ENCODE results near the gene CTH.
"Not testable (repeated sequence)": the region's sequence is repeated elsewhere in the genome, so short reads cannot be mapped to it uniquely, and the experiment has no call there.

CTH gene

DNA sequence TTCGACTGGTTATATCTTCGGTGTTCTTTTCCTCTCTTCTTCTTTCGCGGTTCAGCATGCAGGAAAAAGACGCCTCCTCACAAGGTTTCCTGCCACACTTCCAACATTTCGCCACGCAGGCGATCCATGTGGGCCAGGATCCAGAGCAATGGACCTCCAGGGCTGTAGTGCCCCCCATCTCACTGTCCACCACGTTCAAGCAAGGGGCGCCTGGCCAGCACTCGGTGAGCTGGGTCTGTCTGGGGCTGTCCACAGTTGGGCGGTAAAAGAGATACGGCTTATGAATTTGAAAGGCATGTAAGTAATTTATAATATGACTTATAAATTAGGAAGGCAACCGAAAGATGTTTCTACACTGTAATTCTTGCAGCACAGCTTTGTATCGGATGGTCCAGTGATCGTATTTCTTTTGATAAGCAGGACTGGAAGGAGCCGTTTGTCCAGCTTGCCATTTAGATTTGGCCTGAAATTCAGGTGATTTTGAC, 334 bp downstream of the CTH start:
- no peak for DNase-seq

DNA sequence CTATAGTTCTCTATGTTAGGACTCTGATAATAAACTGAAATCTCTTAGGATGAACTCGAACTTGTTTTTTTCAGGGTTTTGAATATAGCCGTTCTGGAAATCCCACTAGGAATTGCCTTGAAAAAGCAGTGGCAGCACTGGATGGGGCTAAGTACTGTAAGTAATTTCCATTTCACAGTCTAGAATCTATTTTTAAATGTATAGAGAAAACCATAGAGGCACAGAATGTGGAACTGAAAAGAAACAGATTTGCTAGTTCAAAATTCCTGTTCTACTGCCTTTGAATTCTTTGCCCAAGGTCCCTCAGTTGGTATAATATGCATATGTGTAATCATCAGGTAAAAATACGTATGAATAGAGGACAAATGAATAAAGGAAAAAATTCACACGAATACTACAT, 4.8 kb downstream of the CTH start:
- DNase-seq = no peak

DNA sequence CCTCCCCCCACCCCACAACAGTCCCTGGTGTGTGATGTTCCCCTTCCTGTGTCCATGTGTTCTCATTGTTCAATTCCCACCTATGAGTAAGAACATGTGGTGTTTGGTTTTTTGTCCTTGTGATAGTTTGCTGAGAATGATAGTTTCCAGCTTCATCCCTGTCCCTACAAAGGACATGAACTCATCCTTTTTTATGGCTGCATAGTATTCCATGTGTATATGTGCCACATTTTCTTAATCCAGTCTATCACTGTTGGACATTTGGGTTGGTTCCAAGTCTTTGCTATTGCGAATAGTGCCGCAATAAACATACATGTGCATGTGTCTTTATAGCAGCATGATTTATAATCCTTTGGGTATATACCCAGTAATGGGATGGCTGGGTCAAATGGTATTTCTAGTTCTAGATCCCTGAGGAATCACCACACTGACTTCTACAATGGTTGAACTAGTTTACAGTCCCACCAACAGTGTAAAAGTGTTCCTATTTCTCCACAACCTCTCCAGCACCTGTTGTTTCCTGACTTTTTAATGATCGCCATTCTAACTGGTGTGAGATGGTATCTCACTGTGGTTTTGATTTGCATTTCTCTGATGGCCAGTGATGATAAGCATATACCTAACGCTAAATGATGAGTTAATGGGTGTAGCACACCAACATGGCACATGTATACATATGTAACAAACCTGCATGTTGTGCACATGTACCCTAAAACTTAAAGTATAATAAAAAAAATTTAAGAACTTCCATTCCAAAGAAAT, 8.1 kb downstream of the CTH start:
- not testable (repeated sequence) for DNase-seq

DNA sequence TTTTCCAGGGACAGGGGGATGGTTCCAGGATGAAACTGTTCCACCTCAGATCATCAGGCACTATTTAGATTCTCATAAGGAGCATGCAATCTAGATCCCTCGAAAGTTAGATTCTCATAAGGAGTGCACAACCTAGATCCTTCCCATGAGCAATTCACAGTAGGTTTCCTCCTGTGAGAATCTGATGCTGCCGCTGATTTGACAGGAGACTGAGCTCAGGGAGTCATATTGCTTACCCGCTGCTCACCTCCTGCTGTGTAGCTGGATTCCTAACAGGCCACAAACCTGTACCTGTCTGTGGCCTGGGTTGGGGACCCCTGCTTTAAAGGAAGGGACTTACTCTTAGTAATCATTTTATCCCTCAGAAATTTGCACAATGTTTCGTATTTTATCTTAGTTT, 9.3 kb downstream of the CTH start:
- DNase-seq = no peak

DNA sequence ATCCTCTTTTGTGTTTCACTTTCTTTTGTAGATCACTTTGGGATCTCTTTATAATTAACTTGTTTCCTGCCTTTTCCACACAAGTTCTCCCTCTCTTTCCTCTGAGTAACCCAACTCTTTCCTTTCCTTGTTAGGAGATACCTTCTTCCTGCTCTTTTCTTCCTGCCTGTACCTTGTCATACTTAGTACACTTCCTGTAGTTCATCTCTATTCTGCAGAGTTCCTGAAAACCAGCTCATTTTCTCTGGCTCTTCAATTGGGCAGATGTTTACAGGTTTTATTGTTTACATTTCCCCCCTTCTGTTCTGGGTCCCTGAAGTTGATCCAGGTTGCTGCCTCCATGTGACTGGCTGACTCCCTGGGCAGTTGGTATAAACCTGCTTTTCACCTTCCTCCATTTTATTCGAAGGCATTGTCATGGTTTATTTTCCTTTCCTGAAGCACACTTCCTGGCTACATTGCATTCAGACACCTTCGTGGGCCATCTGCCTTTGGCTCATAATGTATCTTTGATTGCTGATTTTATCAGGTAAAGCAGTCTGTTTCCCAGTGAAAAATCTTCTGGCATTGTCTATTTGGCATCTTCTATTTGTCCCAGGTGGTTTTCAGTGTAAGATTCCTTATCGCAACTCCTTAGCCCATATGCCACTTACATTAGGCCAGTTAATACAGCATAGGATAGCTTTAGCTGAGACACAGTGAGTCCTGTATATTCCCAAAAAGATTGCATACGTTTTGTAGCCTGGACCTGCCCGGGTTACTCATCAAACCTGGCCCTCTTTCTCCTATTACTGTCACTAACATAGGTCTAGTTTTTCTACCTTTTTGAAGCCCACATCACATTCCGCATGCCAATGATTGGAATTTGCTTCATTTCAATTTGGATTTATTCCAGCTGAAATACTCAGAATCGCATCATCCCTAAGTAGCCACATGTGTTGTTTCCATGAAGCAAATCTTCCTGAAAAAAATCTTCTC, 15.4 kb downstream of the CTH start:
- no peak for DNase-seq

DNA sequence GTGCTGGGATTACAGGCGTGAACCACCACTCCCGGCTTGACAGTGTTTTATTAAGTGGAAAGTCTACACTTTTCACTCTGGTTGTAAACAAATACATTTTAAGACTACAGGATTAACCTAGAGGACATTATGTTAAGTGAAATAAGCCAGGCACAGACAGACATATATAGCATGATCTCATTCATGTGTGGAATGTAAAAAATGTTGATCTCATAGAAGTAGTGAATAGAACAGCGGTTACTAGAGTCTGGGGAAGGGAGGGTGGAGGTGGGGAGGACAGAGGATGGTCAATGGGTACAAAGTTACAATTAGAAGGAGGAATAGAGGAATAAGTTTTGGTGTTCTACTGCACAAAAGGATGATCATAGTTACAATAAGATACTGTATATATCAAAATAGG, 16.9 kb downstream of the CTH start:
- DNase-seq = no peak

DNA sequence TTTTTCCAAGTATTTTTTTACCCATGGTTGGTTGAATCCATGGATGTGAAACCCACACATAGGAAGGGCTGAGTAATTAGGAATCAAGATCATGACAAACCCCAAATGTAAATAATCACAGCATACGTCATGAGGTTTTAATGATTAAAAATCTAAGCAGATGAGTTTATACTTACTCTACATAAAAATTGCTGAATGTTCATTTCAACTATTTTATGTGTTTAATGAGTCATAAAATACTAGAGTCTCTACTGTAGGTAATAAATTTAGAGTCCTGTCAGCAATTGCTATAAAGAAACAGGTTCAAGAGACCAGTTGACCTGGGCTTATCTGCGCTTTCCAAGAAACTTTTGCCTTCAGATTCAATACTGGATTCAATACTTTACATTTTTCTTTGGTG, 18.2 kb downstream of the CTH start:
- no peak for DNase-seq

DNA sequence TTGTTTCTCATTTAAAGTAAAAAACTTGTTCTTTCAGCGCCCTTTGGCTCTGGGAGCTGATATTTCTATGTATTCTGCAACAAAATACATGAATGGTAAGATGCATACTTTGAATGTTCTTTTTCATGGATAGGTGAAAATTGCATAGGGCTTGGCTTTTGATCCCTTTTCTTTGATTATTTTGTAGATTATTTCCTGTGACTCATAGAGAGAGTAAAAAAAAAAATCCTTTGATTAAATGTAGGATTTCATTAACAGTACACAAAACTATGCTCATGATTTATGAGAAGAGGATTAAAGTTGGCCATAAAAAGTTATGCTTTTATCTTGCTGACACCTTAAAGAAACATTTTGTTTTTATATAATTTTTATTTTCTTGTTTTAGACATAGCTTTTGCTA, 18.7 kb downstream of the CTH start:
- no peak for DNase-seq

DNA sequence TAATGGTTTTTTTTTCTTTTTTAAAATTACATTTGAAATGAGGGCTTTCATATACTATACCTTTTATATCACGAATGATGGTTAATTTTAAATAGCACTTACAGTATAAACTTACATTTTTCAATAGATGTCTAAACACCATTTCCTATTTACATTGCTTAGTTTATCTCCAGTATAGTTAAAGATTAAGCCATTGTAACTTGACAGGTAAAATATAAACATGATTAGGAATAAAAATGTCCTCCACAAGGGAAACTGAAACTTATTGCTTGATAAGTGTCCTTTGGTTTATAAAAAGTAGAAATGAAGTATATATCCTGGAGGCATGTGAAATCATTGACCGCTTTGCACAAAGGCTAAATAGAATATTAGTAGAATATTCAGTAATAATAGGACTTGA, 20.2 kb downstream of the CTH start:
- DNase-seq = no peak

DNA sequence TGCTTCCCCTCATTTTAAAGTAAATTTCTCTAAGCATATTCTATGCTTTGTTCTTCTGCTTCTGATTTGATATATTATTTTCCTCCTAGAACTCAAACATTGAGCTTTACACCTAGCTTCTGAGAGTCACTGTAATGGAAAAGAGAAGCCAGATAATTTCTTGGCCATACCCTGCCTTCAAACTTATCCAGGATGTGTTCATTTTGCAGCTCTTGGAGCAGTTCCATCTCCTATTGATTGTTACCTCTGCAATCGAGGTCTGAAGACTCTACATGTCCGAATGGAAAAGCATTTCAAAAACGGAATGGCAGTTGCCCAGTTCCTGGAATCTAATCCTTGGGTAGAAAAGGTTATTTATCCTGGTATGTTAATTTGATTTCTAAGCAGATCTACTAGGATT, 20.8 kb downstream of the CTH start:
- no peak for DNase-seq

DNA sequence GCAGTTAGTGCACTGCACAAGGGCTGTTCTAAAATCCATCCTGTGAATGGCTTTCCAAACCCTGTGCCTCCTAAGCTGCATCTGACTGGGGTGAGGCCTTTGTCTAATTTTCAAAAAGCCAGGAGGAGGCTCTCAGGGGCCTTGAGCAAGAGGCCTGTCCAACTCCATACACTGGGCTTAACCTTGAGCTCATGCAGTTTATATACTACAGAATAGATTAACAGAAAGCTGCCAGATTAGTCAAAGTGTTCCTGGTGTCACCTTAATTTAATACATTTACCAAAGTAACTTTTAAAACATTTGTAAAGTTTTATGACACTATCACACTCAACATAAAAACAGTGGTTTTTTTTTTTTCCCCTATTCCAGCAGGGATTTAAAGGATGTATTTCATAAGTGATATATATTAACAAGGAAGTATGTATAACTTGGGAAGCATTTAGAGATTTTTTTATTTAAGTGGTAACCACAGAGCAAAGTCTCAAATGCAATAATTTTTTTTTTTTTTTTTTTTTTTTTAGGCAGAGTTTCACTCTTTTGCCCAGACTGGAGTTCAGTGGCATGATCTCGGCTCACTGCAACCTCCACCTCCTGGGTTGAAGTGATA, 23.3 kb downstream of the CTH start:
- DNase-seq = no peak

DNA sequence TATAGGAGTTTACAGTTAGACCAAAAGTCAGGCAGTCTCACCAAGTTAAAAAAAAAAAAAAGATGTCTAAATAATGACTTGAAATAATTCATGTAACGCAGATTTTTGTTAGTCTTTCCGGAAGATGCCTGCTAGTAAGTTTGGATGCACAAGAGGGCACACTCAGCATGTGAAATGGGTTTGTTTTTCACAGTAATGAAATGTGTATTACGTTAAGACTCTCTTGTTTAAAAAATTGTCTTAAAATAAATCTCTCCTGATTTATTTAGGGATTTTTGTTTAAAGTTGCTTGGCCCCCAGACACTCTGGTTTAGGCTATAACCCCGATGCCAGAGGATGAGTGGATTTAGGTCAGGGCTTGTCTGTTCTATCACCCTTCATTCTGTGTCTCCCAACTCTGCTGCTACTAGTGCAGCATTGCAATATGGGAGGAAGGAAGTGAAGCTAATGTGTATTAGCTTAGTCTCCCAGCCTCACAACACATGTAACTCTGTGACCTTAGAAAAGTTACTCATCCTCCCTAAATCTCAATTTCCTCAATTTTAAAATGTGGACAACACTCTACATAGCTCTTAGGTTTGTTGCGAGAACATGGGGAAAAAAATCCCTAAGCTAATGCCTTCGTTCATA, 25.7 kb downstream of the CTH start:
- no peak for DNase-seq

DNA sequence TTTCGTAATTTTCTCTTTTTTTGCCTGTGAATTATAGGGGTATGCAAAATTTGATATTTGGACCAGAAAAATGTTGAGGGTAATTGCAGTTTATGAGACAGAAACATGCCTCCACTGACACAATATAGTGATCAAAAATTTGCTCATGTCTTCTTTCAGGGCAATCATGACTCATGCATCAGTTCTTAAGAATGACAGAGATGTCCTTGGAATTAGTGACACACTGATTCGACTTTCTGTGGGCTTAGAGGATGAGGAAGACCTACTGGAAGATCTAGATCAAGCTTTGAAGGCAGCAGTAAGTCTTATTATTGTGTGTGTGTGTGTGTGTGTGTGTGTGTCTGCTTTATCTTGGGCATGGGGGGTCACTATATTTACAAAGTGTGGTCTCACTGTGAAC, 27.5 kb downstream of the CTH start:
- no peak for DNase-seq

DNA sequence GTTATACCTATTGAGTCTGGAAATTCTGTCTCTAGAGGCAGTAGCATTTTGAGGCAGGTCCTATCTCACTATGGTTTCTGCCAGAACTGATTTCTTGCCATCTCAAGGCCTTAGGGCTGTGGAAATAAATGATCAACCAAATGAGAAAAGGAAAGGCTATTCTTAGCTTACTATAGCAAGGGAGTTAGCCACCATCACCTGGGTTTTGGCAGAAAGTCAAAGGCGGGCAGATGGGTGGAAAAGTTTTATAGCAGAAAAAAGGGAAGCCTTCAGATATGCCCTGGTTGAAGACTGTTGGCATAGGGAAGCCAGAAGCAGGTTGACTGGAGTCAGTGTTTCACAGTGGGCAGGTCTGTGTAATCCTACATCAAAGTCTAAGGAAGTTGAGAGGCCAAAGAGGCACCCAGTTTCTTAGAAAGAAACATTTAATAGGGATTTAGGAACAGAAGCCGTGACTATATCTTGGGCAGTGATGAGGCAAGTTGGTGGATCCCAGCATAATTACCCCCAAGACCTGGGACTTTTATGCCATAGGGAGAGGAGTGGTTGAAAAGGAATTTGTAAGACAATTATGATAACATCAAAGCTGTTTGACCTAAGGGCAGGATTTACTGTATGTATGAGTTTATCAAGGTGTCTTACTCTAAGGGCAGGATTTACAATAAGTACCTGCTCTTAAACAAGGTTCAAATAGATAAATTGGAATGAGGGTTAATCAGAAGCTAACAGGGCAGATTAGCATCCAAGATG, 29.7 kb downstream of the CTH start:
- DNase-seq = no peak

DNA sequence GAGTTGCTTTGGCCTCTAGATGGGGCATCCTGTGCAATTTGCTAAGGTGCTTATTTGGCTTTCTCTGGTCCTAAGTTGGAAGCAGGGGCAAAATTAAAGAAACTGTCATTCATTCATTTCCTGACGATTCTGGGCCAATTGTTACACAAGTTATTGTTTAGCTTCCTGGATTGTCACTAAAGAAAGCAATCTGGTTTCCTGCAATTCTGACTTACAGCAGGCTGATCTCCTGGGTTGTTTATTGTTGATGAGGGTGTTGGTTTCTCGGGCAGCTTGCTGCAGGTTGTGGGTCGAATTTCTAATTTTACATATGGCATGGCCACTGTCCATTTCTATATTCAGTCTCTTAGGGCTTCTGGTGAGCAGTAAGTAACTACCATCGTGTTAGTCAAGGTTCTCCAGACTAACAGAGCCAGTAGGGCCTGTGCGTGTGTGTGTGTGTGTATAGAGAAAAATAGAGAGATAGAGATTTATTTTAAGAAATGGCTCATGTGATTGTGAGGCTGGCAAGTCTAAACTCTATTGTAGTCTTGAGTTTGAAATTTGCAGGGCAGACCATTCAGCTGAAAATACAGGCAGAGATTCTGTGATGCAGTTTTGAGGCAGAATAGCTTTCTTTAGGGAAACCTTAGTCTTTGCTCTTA, 30.4 kb downstream of the CTH start:
- DNase-seq = no peak

DNA sequence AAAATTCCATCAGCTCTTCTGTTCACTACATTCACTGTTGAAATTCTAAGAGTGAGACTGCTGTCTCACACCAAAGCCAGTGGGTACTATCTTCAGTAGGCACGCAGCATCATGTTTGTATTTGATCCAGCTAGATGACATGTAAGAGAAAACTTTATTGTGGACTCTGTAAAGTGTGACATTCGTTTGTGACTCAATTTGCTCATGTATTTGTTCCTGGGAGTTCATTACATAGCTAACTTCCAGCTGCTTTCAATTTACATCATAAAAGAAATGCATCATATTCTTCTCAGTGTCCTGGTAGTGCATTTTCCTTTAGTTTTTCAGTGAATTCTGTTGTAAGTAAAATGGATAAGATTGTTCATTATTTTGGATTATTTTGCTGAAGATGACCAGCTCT, 31.4 kb downstream of the CTH start:
- DNase-seq = no peak

DNA sequence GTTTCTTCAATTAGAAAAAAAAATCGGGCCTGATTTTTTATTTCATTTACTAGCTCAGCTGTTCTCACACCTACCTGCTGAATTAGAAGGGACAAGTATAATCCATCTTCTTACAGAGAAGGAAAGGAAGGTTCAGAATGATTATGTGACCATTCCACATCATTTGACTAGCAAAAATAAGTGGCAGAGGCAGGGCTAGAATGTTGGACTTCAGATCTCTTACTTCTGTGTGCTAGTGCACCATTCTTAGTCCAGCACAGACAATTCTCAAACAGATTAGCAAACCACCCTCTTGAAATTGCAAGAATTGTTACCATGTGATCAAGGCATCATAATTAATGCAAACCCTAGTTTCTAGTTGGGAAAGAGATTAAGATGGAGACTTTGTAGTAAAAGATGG, 32.7 kb downstream of the CTH start:
- DNase-seq = no peak

DNA sequence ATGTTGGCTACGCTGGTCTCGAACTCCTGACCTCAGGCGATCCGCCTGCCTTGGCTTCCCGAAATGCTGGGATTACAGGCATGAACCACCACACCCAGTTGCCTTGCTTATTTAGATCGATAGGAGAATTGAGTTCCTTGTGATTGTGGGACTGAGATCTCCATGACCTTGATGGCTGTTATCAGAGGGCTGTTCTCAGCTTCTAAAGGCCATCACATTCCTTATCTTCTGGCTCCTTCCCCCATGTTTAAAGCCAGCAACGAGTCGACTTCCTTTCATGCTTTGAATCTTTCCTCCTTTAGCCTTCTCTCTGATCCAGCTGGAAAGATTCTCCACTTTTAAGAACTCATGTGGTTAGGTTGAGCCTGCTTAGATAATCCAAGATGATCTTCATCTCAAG, 38.0 kb downstream of the CTH start:
- DNase-seq = no peak

DNA sequence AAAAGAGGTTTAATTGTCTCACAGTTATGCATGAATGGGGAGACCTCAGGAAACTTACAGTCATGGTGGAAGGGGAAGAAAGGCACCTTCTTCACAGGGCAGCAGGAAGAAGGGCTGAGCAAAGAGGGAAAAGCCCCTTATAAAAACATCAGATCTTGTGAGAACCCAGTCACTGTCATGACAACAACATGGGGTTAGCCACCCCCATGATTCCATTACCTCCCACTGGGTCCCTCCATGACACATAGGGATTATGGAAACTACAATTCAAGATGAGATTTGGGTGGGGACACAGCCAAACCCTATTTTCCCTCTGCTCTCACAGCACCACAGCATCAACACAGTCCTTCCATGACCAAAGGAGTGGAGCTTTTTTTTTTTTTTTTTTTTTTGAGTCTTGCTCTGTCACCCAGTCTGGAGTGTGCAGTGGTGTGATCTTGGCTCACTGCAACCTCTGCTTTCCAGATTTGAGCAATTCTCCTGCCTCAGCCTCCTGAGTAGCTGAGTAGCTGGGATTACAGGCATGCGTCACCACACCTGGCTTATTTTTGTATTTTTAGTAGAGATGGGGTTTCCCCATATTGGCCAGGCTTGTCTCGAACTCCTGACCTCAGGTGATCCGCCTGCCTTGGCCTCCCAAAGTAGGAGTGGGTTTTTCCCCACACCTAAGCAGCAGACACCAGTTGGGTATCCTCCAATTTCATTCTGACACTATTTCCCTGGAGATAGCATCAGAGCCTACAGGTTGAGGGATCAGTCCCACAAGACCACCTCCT, 41.3 kb downstream of the CTH start:
- DNase-seq = not testable (repeated sequence)

DNA sequence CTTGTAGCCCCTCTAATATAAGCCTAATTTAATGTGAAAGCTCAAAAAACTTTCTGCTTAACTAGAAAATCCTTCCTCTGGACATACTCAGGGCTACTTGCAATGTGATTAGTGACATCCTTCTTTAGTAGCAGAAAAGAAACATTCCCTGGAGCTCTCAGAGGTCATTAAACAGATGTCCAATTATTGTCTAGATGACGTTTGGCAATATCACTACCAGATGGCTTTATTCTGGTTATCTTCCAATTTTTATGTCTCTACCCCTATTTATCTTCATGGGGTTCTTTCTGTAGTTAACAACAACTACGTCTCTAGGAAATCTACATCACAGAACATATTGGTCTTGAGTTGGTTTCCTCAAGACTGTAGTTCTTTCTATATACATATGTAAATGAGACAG, 44.2 kb downstream of the CTH start:
- DNase-seq = no peak

DNA sequence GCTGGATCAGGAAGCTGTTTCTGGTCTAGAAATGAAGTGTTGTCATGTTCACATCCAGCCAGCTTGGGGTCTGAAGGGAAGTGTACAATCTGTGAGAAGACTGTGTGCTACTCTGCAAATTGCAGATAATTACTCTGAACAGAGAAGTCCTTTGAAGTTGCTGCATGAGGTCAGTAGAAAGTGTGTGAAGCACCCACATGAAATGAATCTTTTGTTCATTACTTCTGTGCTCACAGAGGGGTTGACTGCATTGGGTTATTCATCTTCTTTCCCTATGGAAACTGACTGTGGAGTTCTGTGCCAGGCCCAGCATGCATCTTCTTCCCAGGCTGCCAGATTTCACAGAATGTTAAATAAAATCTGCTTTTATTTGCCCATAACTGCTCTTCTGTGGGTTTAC, 47.1 kb downstream of the CTH start:
- DNase-seq = no peak
